Naive thymus-derived CD8-positive, alpha-beta T cell (primary cell): ENCODE data around the gene SMAD3. TPM values are rescaled to one million over a fixed set of nuclear protein-coding genes. Genes with fewer than 3 reads are reported as not detected.
A peak's percentile ranks its signal among the peaks of the same experiment; 100 is the strongest.

Source experiments
- ATAC-seq, 2 donors: fragments of 150-1000 bp; cut with Tn5 transposase in 1 of 2; sonication (Bioruptor Pico), chemical (Tn5 transposase) in 1 of 2; 1 replicate in 1 of 2; 2 replicates in 1 of 2; pipeline ENCODE4 v1.10.0; 2021; ENCODE audit warnings: mild to moderate bottlenecking in 2 of 2, moderate library complexity in 2 of 2
- POLR2A ChIA-PET: fragments of 350-600 bp; sonication (Branson Sonifier 250); formaldehyde crosslinking; loops from one replicate; lab custom pipeline; 2021; ENCODE audit warnings: antibody characterized with exemption; lab: Charles Lee
- DNase-seq, 10 donors: peaks; one replicate each; pipeline versions ENCODE4 v3.0.0 to v3.0.0-alpha.2; 2020 to 2022
- H3K27ac Mint-ChIP-seq, 10 donors: one replicate each; pipeline ENCODE4 v1.8.0; 2020 to 2022; ENCODE audit warnings: mild to moderate bottlenecking in 10 of 10, mixed read lengths in 10 of 10, moderate library complexity in 4 of 10, inconsistent platforms in 1 of 10
- H3K27me3 Mint-ChIP-seq, 5 donors: one replicate each; pipeline ENCODE4 v1.8.0; 2021 to 2022; ENCODE audit warnings: mixed read lengths in 5 of 5
- H3K36me3 Mint-ChIP-seq, 3 donors: one replicate each; pipeline ENCODE4 v1.8.0; 2020 to 2022; ENCODE audit warnings: mixed read lengths in 3 of 3, mild to moderate bottlenecking in 2 of 3, inconsistent platforms in 1 of 3
- H3K4me1 Mint-ChIP-seq, 4 donors: one replicate each; pipeline ENCODE4 v1.8.0; 2021 to 2022; ENCODE audit warnings: mixed read lengths in 4 of 4
- H3K4me3 Mint-ChIP-seq, 10 donors: one replicate each; pipeline ENCODE4 v1.8.0; 2020 to 2022; ENCODE audit warnings: mild to moderate bottlenecking in 10 of 10, mixed read lengths in 10 of 10, moderate library complexity in 6 of 10, inconsistent platforms in 1 of 10
- H3K9me3 Mint-ChIP-seq, 9 donors: one replicate each; pipeline ENCODE4 v1.8.0; 2020 to 2022; ENCODE audit warnings: mixed read lengths in 9 of 9, mild to moderate bottlenecking in 3 of 9, inconsistent platforms in 1 of 9, moderate library complexity in 1 of 9
- polyA plus RNA-seq, 3 donors: library from polyadenylated mRNA; unstranded; fragments of 300-500 nt; fragmentation: Illumina TruSeq; gene quantifications; one replicate each; pipeline ENCODE4 v1.2.3, GENCODE V29; 2021
- total RNA-seq, 8 experiments: library from RNA in 2 of 8; stranded (reverse) in 2 of 8; gene quantifications; one replicate each; pipeline ENCODE4 v1.2.3 and lab custom pipeline; 2021 to 2026

Gene SMAD3
- total and polyA plus RNA-seq, 5 experiments from 2014 or later: 0.57 to 55.4 (median 4.2) TPM

DNA sequence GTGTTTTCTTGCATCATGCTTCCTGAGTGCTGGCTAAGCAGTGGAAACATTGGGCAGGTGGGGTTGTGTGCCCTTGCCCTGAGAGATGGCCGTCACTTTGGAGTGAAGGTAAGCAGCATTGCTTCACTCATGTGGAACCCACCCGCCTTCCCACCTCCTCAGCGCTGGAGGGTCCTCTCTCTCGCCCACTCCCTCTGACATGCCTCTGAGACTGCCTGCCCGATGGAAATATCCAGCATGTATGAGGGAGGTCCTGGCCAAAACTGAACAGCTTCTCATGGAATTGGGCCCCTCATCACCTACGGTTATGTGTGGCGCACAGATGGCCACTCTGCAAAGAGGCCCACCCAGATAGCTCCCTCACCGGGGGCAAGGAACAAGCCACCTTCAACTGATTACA lies 48.6 kb downstream of the SMAD3 start:
- Mint-ChIP-seq H3K27me3 (no peaks in the 10 kb centered on the region), H3K4me3 (no peak overlapping the region), H3K4me1 (peaks cover 33 to 94% (median 66%) of the 10 kb centered on the region in 4 donors), H3K27ac (peak overlapping the region in 2 of 10 donors; percentile 75 to 83), H3K36me3 (no peaks in the 10 kb centered on the region), H3K9me3 (peaks cover 0 to 8% (median 0%) of the 10 kb centered on the region in 9 donors)
- POLR2A ChIA-PET: no interaction called here
- ATAC-seq (no peak), DNase-seq (no peak)

DNA sequence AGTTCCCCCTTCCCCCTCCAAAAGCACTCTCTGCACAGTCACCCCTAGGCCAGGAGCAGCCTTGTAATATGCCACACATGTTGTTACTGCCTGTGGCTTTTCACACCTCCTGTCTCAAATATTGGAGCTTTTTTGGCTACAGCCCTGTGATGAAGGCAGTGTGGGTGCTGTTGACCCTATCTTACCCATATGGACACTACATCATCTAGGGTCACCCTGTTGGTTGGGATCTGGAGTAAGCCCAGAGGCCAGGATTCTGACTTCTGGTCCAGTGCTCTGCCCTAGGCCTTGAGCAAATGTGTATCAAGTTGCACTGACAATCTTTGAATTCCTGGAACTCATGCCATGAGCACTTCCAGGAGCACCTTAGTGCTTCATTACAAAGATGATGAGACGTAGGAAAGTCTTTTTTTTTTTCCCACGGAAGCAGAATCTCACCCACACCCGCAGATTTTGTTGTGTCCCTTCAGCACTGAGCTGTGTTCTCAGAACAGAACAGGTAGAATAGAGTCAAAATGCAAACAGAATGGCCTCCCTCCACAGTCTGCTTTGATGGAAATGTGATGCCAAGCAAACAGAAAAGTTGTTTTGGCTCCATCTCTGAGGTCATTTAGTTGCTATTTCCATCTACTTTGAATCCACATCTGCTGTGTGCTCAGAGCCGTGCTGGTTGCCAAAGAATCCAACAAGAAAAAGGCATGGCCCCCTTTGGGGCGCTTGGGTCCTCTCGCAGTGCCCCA lies 49.6 kb downstream of the SMAD3 start:
- peak overlapping the region in 4 of 10 donors; percentile 19 to 83 (median 51) for H3K27ac Mint-ChIP-seq
- no peaks in the 10 kb centered on the region for H3K27me3 Mint-ChIP-seq
- POLR2A ChIA-PET: no interaction called here
- peaks cover 32 to 94% (median 69%) of the 10 kb centered on the region in 4 donors for H3K4me1 Mint-ChIP-seq
- peaks cover 0 to 8% (median 0%) of the 10 kb centered on the region in 9 donors for H3K9me3 Mint-ChIP-seq
- H3K36me3 Mint-ChIP-seq: no peaks in the 10 kb centered on the region
- peak overlapping the region in 2 of 10 donors; percentile 36 to 37 for H3K4me3 Mint-ChIP-seq
- ATAC-seq (no peak), DNase-seq (no peak)

DNA sequence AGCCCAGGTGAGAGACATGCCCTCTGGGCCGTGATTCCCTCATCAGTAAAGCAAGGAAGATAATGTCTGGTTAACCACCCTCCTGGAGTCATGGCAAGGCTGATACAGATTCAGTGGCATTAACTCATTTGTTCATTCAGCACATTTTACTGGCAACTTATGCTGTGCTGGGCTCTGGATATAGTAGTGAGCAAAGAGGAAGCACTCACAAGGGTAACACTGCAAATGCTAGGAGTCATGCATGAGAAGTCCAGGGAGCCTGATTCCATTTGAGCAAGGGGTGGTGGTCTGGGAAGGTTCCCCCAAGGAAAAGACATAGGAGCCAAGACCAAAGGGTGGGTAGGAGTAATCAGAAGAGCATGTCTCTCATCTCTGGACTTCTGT lies 50.2 kb downstream of the SMAD3 start:
- ATAC-seq (no peak), DNase-seq (no peak)
- H3K27me3 Mint-ChIP-seq: no peaks in the 10 kb centered on the region
- H3K36me3 Mint-ChIP-seq: no peaks in the 10 kb centered on the region
- POLR2A ChIA-PET: no interaction called here
- H3K27ac Mint-ChIP-seq: peak overlapping the region in 2 of 10 donors; percentile 75 to 83
- H3K9me3 Mint-ChIP-seq: peaks cover 0 to 8% (median 0%) of the 10 kb centered on the region in 9 donors
- H3K4me3 Mint-ChIP-seq: peak overlapping the region in 1 of 10 donors; percentile 28
- H3K4me1 Mint-ChIP-seq: peaks cover 31 to 94% (median 69%) of the 10 kb centered on the region in 4 donors

DNA sequence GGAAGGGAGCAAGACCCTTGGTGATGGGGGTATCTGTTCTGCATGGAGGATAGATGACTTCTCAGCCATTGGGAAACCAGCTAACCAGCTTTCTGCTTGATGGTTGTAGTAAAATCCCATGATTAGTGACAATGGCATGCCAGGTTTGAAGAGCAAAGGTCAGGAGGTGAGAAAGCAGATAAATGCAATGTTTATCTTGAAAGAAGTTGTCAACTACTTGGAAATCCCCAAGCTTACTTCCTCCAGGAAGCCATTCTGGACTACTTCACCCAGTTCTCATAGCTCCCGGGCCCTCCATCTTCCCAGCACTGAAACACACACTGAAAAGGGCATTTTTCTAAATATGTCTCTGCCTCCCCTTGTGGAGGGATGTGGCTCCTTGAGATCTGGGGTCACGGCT lies 51.3 kb downstream of the SMAD3 start:
- ATAC-seq: no peak
- POLR2A ChIA-PET: interaction anchor here (1.1 to 1.6 kb wide), 2 partner anchors 10 to 15 kb away, joined by 4 to 5 read pairs; no protein-coding TSS in a partner anchor
- Mint-ChIP-seq H3K27me3 (no peaks in the 10 kb centered on the region), H3K4me3 (peak overlapping the region in 2 of 10 donors; percentile 27 to 64), H3K9me3 (peaks cover 0 to under 1% (median 0%) of the 10 kb centered on the region in 9 donors), H3K36me3 (no peaks in the 10 kb centered on the region), H3K4me1 (peaks cover 33 to 94% (median 70%) of the 10 kb centered on the region in 4 donors), H3K27ac (peak overlapping the region in 7 of 10 donors; percentile 25 to 83 (median 74))
- no peak for DNase-seq

DNA sequence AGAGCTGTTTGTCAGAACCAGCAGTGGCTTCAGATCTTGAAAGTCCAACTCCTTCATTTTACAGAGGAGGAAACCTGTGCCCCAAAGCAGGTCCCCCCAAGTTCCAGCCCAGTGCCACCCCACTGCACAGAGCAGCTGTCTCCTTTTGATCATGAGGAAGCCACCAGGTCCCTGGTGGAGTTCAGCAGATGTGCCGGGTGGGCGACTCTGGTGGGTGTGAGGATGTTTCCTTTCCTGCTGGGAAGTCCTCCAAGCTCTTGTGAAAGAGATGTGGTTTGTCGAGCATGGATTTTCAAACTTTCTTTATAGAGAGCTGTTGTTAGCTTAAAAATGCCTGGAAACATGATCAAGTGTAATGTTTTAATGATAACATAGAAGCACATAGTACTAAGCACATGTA lies 52.0 kb downstream of the SMAD3 start:
- Mint-ChIP-seq H3K27ac (peak overlapping the region in 6 of 10 donors; percentile 35 to 94 (median 72)), H3K4me1 (peaks cover 34 to 98% (median 73%) of the 10 kb centered on the region in 4 donors), H3K36me3 (no peaks in the 10 kb centered on the region), H3K9me3 (no peaks in the 10 kb centered on the region), H3K4me3 (no peak overlapping the region), H3K27me3 (no peaks in the 10 kb centered on the region)
- DNase-seq (no peak), ATAC-seq (no peak)
- POLR2A ChIA-PET: interaction anchor here (1.1 to 1.6 kb wide), 2 partner anchors 9 to 16 kb away, joined by 4 to 5 read pairs; no protein-coding TSS in a partner anchor

DNA sequence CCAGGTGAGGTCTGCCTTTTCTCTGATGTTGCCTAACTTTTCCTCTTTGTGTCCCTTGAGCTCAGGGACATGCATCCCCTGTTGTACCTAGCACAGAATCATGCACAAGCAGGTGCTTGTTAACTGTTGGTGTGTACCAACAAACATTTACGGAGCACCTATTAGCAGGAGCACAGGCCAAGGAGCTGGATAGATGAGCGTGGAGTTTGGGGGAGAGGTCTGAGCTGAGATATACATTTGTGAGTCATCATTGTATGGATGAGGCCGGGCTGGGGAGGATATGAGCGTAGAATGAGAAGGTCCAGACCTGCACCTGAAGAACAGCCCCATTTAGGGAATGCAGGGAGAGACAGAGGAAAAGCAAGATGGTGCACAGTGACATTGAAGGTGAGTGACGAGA lies 53.4 kb downstream of the SMAD3 start:
- DNase-seq: no peak
- Mint-ChIP-seq H3K4me3 (peak overlapping the region in 6 of 10 donors; percentile 5 to 70 (median 28)), H3K9me3 (no peaks in the 10 kb centered on the region), H3K36me3 (no peaks in the 10 kb centered on the region), H3K27me3 (no peaks in the 10 kb centered on the region), H3K27ac (peak overlapping the region; percentile 22 to 97 (median 82)), H3K4me1 (peaks cover 34 to 97% (median 74%) of the 10 kb centered on the region in 4 donors)
- POLR2A ChIA-PET: interaction anchor here (0.6 to 1.1 kb wide), 4 partner anchors 15 to 32 kb away, joined by 3 to 7 read pairs (median 3); no protein-coding TSS in a partner anchor
- ATAC-seq: no peak

DNA sequence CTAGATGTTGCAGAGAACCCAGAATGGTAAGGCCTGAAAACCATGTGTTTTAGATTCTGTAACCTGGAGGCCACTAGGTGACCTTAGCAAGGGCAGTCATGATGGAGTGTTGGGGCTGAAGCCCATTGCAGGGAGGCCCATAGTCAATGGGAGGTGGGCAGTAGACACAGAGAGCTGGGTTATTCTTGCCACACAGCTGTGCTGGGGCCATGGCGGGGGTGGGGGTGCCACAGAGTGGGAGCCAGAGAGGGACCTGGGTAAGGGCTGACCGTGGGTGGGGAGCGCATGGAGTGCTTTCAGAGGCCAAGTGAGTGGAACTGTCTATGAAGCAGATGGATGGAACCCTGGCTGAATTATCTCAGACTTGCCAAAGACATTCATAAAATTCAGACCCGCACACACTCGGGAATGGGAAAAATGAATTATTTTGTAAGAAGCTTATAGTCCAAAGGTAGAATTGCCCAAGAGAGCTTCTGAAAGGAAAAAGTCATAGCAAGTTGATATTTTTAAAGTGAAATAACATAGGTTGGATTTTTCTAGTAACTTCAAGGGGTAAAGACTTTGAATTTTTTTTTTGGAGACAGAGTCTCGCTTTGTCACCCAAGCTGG lies 53.9 kb downstream of the SMAD3 start:
- H3K4me3 Mint-ChIP-seq: peak overlapping the region in 3 of 10 donors; percentile 20 to 70 (median 37)
- H3K27me3 Mint-ChIP-seq: no peaks in the 10 kb centered on the region
- no peak for ATAC-seq
- H3K27ac Mint-ChIP-seq: peak overlapping the region; percentile 22 to 97 (median 82)
- no peak for DNase-seq
- no peaks in the 10 kb centered on the region for H3K36me3 Mint-ChIP-seq
- H3K4me1 Mint-ChIP-seq: peaks cover 37 to 97% (median 74%) of the 10 kb centered on the region in 4 donors
- no peaks in the 10 kb centered on the region for H3K9me3 Mint-ChIP-seq
- POLR2A ChIA-PET: interaction anchor here (0.6 to 2.1 kb wide), 9 partner anchors 9 to 53 kb away, joined by 3 to 10 read pairs (median 3); no protein-coding TSS in a partner anchor

DNA sequence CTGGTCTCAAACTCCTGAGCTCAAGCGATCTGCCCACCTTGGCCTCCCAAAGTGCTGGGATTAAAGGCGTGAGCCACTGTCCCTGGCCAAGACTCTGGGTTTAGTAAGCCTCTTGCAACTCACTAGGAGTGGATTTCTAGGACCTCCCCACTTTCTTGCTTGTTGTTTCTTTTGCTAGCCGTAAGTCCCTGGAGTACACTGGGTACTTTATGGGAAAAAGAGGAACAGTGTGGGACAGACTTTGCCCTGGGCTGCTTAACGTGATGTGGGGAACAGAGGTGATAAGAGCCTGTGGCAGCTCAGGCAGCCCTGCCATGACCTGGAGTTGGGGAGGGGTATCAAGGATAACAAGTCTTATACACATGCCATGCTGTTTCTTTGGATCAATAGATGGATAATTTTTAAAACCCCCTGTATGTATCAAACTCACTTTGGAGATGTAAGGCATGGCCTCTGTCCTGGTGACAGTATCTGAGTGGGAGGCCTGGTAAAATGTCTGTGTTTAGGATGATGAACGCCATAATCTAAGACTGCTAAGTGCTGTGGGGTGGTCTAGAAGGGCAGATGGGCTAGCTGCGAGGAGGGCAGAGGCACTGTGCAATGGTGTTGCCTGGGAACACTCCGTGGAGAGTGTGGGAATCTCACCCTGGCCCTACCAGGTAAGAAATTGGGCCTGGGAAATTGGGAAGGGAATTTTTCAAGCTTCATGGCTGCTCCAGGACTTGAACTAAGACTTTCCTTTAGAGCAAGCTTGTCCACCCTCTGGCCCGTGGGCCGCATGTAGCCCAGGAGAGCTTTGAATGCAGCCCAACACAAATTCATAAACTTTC lies 54.8 kb downstream of the SMAD3 start:
- peak overlapping the region; percentile 73 to 94 (median 84) for H3K4me3 Mint-ChIP-seq
- no peaks in the 10 kb centered on the region for H3K36me3 Mint-ChIP-seq
- peaks cover 35 to 94% (median 71%) of the 10 kb centered on the region in 4 donors for H3K4me1 Mint-ChIP-seq
- DNase-seq (no peak), ATAC-seq (no peak)
- POLR2A ChIA-PET: interaction anchor here (1.0 to 2.1 kb wide), 12 partner anchors 10 to 56 kb away, joined by 3 to 10 read pairs (median 4); no protein-coding TSS in a partner anchor
- H3K27ac Mint-ChIP-seq: peak overlapping the region; percentile 83 to 97 (median 96)
- no peaks in the 10 kb centered on the region for H3K27me3 Mint-ChIP-seq
- no peaks in the 10 kb centered on the region for H3K9me3 Mint-ChIP-seq

DNA sequence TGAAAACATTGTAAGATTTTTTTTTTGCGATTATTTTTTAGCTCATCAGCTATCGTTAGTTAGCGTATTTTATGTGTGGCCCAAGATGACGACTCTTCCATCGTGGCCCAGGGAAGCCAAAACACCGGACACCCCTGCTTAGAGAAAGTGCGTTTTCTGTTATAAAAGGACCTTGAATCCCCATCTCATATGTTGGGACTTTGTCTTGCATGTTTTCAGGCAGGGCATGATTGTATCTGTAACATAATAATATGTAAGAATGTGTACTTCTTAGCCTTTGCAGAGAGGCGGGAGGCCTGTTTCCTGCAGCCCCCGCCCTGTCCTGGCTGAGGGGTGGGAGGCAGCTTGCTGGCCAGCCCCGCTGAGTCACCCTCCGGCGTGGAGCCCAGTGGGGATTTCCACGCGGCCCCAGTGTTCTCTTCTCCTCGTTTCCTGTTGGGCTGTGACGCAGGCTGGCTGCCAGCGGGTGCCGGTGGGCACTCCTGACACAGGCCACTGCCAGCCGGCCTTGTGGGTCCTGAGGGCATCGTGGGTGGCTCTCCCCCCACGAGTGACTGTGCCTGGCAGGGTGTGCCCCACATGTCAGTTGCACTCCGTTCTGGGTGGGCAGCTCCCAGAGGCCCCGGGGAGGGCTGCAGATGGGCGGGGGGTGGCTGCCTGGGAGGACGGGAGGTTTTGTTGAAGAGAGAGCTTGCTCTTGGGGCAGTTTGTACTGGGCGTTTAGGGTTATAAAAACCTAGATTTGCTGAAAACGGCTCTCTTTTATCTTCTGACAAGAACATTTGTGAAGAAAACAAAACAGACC lies 55.6 kb downstream of the SMAD3 start:
- Mint-ChIP-seq H3K4me1 (peaks cover 32 to 93% (median 66%) of the 10 kb centered on the region in 4 donors), H3K27me3 (no peaks in the 10 kb centered on the region), H3K9me3 (no peaks in the 10 kb centered on the region), H3K36me3 (no peaks in the 10 kb centered on the region), H3K27ac (peak overlapping the region; percentile 83 to 97 (median 96)), H3K4me3 (peak overlapping the region; percentile 73 to 94 (median 84))
- DNase-seq: peak; percentile 61 to 88 (median 76)
- ATAC-seq: peak; percentile 92 to 93
- POLR2A ChIA-PET: interaction anchor here (0.7 to 2.1 kb wide), 10 partner anchors 11 to 57 kb away, joined by 3 to 10 read pairs (median 4); no protein-coding TSS in a partner anchor

DNA sequence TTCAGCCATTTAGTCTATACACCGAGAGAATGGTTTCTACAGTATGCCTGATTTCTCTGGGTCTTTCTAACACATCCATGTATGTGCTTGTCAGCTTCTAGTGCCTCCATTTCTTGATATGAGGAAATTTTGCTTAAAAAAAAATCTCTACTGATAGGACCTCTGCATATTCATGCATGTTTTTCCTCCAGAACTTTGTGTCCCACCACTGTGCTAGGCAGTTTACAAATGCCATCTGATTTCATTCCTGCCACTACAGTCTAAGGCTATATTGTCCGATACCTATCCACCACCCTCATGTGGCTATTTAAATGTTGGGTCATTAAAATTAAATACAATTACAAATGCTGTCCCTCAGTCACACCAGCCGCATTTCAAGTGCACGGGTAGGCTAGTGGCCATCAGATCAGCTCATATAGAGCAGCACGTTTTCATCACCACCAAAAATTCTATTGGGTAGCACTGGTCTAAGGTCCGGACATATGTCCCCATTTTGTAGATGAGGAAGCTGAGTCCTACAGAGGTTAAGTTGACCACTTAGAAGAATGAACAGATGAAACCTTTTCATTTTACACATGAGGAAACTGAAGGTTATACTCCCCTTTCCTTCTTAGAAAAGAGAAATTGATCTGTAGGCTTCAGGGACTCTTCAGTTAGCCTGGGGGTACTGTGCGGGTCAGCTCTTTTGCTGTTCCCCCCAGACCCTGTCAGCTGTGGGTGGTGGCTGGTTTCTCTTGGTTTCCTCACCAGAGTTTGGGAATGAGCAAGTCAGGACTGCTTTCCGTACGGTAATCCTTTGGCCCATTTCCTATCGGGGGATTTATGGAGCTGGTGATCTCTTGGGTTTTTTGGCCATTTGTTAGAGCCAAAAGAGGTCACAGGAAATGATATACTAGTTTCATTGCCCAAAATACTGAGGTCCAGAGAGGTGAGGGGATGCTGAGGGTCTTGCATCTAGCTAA lies 56.5 kb downstream of the SMAD3 start:
- peak overlapping the region; percentile 73 to 94 (median 84) for H3K4me3 Mint-ChIP-seq
- ATAC-seq (peak in 1 of 2 donors; percentile 31), DNase-seq (no peak)
- H3K27ac Mint-ChIP-seq: peak overlapping the region; percentile 83 to 97 (median 96)
- H3K27me3 Mint-ChIP-seq: no peaks in the 10 kb centered on the region
- H3K36me3 Mint-ChIP-seq: no peaks in the 10 kb centered on the region
- no peaks in the 10 kb centered on the region for H3K9me3 Mint-ChIP-seq
- peaks cover 28 to 91% (median 58%) of the 10 kb centered on the region in 4 donors for H3K4me1 Mint-ChIP-seq
- POLR2A ChIA-PET: interaction anchor here (0.8 to 2.1 kb wide), 9 partner anchors 12 to 58 kb away, joined by 3 to 10 read pairs (median 5); no protein-coding TSS in a partner anchor
